Muscle layer of duodenum (tissue), 2 donors: Measurements from ENCODE around the gene SLC13A4.
"Not testable (repeated sequence)": the region's sequence is repeated elsewhere in the genome, so short reads cannot be mapped to it uniquely, and the experiment has no call there.

Experiments
- H3K27ac ChIP-seq: one replicate; pipeline ENCODE4 v1.7.0; 2013; ENCODE audit warnings: mild to moderate bottlenecking, low read length
- H3K27me3 ChIP-seq: one replicate; pipeline ENCODE4 v1.7.0; 2013; ENCODE audit warnings: low read depth, mild to moderate bottlenecking, control low read depth, low read length
- H3K36me3 ChIP-seq, 2 donors: one replicate each; pipeline ENCODE4 v1.7.0; 2013; ENCODE audit warnings: low read length in 2 of 2, control low read depth in 1 of 2, mild to moderate bottlenecking in 1 of 2; ENCODE audit not compliant: insufficient read depth in 2 of 2, control insufficient read depth in 1 of 2
- H3K4me1 ChIP-seq, 2 donors: one replicate each; pipeline ENCODE4 v1.7.0; 2013; ENCODE audit warnings: low read length in 2 of 2, mild to moderate bottlenecking in 2 of 2, control low read depth in 1 of 2, moderate library complexity in 1 of 2; ENCODE audit not compliant: insufficient read depth in 2 of 2, control insufficient read depth in 1 of 2
- H3K4me3 ChIP-seq, 2 donors: one replicate each; pipeline ENCODE4 v1.7.0; 2013; ENCODE audit warnings: low read length in 2 of 2, low read depth in 1 of 2, mild to moderate bottlenecking in 1 of 2
- H3K9me3 ChIP-seq, 2 donors: one replicate each; pipeline ENCODE4 v1.7.0; 2013; ENCODE audit warnings: low read length in 2 of 2, control low read depth in 1 of 2, mild to moderate bottlenecking in 1 of 2; ENCODE audit not compliant: control insufficient read depth in 1 of 2
- donor health status: healthy.

Gene SLC13A4

GRCh38 chr7:135706038-135706742 is 21.8 kb downstream of the SLC13A4 start:
- Histone ChIP-seq H3K27ac (no peak overlapping the region), H3K4me3 (no peak overlapping the region), H3K9me3 (no peaks in the 10 kb centered on the region), H3K4me1 (no peaks in the 10 kb centered on the region), H3K36me3 (no peaks in the 10 kb centered on the region), H3K27me3 (no peaks in the 10 kb centered on the region)

GRCh38 chr7:135704698-135705097 is 23.3 kb downstream of the SLC13A4 start:
- Histone ChIP-seq H3K4me3 (no peak overlapping the region), H3K4me1 (no peaks in the 10 kb centered on the region), H3K36me3 (peaks cover 0 to 6% of the 10 kb centered on the region in 2 donors), H3K27ac (no peak overlapping the region), H3K27me3 (no peaks in the 10 kb centered on the region), H3K9me3 (no peaks in the 10 kb centered on the region)

GRCh38 chr7:135704074-135704473 is 23.9 kb downstream of the SLC13A4 start:
- H3K27me3 ChIP-seq: no peaks in the 10 kb centered on the region
- H3K9me3 ChIP-seq: no peaks in the 10 kb centered on the region
- H3K4me1 ChIP-seq: no peaks in the 10 kb centered on the region
- no peak overlapping the region for H3K4me3 ChIP-seq
- H3K27ac ChIP-seq: no peak overlapping the region
- peaks cover 0 to 6% of the 10 kb centered on the region in 2 donors for H3K36me3 ChIP-seq

GRCh38 chr7:135697276-135698049 is 30.5 kb downstream of the SLC13A4 start:
- Histone ChIP-seq H3K4me1 (no peaks in the 10 kb centered on the region), H3K27ac (no peak overlapping the region), H3K36me3 (peaks cover 0 to 10% of the 10 kb centered on the region in 2 donors), H3K27me3 (no peaks in the 10 kb centered on the region), H3K4me3 (no peak overlapping the region), H3K9me3 (no peaks in the 10 kb centered on the region)

GRCh38 chr7:135693558-135693957 is 34.4 kb downstream of the SLC13A4 start:
- H3K4me1 ChIP-seq: no peaks in the 10 kb centered on the region
- H3K9me3 ChIP-seq: no peaks in the 10 kb centered on the region
- H3K36me3 ChIP-seq: peaks cover 0 to 16% of the 10 kb centered on the region in 2 donors
- H3K27me3 ChIP-seq: no peaks in the 10 kb centered on the region
- H3K4me3 ChIP-seq: no peak overlapping the region
- no peak overlapping the region for H3K27ac ChIP-seq

- not testable (repeated sequence) for H3K9me3 ChIP-seq, H3K27ac ChIP-seq, H3K4me3 ChIP-seq, H3K4me1 ChIP-seq, H3K27me3 ChIP-seq
- peaks cover 0 to 16% of the 10 kb centered on the region in 2 donors for H3K36me3 ChIP-seq
Measured at GRCh38 chr7:135692606-135693005, 35.4 kb downstream of the SLC13A4 start.

GRCh38 chr7:135692055-135692454 is 35.9 kb downstream of the SLC13A4 start:
- H3K27me3 ChIP-seq: no peaks in the 10 kb centered on the region
- no peak overlapping the region for H3K4me3 ChIP-seq
- H3K36me3 ChIP-seq: peaks cover 0 to 16% of the 10 kb centered on the region in 2 donors
- H3K4me1 ChIP-seq: no peaks in the 10 kb centered on the region
- H3K9me3 ChIP-seq: no peaks in the 10 kb centered on the region
- H3K27ac ChIP-seq: no peak overlapping the region

GRCh38 chr7:135690566-135690965 is 37.4 kb downstream of the SLC13A4 start:
- Histone ChIP-seq H3K27ac (no peak overlapping the region), H3K4me1 (no peaks in the 10 kb centered on the region), H3K4me3 (no peak overlapping the region), H3K27me3 (no peaks in the 10 kb centered on the region), H3K36me3 (peaks cover under 1 to 21% of the 10 kb centered on the region in 2 donors), H3K9me3 (no peaks in the 10 kb centered on the region)

GRCh38 chr7:135687466-135687865 is 40.5 kb downstream of the SLC13A4 start:
- no peak overlapping the region for H3K4me3 ChIP-seq
- H3K27ac ChIP-seq: no peak overlapping the region
- peaks cover 3 to 21% of the 10 kb centered on the region in 2 donors for H3K36me3 ChIP-seq
- no peaks in the 10 kb centered on the region for H3K9me3 ChIP-seq
- H3K27me3 ChIP-seq: no peaks in the 10 kb centered on the region
- H3K4me1 ChIP-seq: no peaks in the 10 kb centered on the region

- Histone ChIP-seq H3K27ac (no peak overlapping the region), H3K36me3 (peaks cover 3 to 13% of the 10 kb centered on the region in 2 donors), H3K9me3 (no peaks in the 10 kb centered on the region), H3K4me3 (no peak overlapping the region), H3K27me3 (no peaks in the 10 kb centered on the region), H3K4me1 (no peaks in the 10 kb centered on the region)
Measured at GRCh38 chr7:135685306-135686084, 42.5 kb downstream of the SLC13A4 start.

GRCh38 chr7:135684699-135685098 is 43.3 kb downstream of the SLC13A4 start:
- Histone ChIP-seq H3K36me3 (peaks cover 3 to 13% of the 10 kb centered on the region in 2 donors), H3K9me3 (no peaks in the 10 kb centered on the region), H3K27me3 (no peaks in the 10 kb centered on the region), H3K4me1 (no peaks in the 10 kb centered on the region), H3K4me3 (no peak overlapping the region), H3K27ac (no peak overlapping the region)
